ENCODE data around the gene BNIP5. TPM values are rescaled to one million over a fixed set of nuclear protein-coding genes. Genes with fewer than 3 reads are reported as not detected.
"Not testable (repeated sequence)": the region's sequence is repeated elsewhere in the genome, so short reads cannot be mapped to it uniquely, and the experiment has no call there.

Gene BNIP5
- total RNA-seq, 1 experiment from 2014 or later, result not detected

DNA sequence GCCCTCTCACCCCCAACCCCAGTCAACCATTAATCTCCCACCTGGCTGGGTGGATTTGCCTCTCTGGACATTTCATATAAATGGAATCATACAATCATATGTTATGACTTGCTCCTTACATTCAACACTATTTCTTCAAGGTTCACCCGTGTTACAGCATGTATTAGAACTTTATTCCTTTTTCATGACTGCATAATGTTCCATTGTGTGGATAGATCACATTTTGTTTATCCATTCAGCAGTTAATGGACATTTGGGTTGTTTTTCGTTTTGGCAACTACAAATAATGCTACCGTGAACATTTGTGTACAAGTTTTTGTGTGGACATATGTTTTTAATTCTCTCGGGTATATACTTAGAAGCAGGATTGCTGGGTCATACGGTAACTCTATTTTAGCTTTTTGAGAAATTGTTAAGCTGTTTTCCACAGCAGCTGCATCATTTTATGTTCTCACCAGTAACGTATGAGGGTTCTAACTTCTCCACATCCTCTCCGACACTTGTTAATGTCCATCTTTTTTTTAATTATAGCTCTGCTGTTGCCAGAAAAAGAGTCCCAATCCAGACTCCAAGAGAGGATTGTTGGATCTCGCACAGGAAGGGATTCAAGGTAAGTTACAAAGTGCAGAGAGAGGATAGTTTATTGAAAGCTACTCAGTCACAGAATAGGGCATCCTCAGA lies 15.9 kb upstream of the BNIP5 start:
- Histone ChIP-seq H3K4me3 (no peak overlapping the region), H3K9me3 (no peaks in the 10 kb centered on the region)
- no peak for DNase-seq

DNA sequence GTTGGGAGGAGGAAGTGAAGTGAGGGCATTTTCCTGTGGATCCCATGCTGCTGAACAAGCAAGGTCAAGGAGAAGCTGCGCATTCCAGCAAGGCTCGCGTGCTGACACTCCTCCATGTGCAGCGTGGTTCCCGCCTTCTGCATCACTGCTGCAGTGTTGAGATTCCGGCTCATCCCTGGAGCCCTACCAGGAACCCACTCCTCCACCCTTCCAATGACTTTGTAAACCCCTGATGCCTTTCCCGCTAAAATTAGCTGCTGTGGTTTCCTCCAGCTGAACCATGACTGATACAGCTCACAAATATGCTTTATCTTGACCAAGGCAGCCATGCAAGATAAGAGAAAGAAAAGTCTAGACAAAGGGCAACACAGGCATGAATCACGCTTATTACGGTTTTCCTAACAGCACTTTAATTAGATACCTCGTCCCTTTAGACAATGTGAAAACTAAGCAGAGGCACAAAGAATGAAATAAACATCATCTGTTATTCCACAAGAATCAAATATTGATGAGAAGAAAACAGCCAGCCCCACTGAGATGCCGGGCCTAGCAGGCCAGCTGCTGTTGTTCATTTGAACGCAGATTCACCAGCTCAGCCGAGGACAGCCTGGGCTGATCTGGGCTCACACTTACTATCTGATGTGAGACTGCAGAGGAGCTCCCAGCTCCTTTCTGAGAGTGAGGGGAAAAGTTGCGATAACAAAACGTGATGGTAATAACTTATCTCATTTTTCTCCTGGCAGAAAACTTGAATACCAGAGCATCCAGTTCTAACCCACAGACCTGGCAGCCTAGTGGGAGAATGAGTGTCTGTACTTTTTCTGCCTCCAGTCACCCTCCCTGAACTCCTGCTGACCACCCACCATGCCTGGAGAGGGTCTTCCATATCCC lies 14.2 kb upstream of the BNIP5 start:
- DNase-seq, result no peak
- Histone ChIP-seq H3K4me3 (no peak overlapping the region), H3K9me3 (no peaks in the 10 kb centered on the region), H3K36me3 (no peaks in the 10 kb centered on the region), H3K27me3 (no peaks in the 10 kb centered on the region)

More for the DNA sequence above, 15.9 kb upstream of the BNIP5 start:
- Histone ChIP-seq H3K36me3 (no peaks in the 10 kb centered on the region), H3K27me3 (no peaks in the 10 kb centered on the region)

DNA sequence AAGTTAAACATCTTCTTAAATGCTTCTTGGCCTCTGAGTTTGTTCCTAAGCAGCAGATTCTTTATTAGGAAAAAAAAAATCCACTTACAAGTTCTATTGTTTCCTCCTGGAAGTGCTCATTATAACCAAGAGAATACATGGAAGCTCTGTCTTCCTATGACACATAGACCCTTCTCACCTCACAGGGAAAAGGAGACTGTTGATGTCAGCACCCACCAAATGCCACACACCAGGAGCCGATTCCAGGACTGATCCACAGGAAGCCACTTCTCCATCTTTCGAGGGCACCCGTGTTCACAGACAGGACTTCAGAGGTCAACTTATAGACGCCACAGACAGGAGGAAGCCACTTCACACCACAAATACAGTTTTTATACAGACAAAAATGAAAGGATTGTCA lies 13.4 kb upstream of the BNIP5 start:
- H3K36me3 ChIP-seq, result no peaks in the 10 kb centered on the region
- H3K27me3 ChIP-seq, result no peaks in the 10 kb centered on the region
- no peak overlapping the region for H3K4me3 ChIP-seq
- no peaks in the 10 kb centered on the region for H3K9me3 ChIP-seq
- no peak for DNase-seq

- DNase-seq, result no peak
- no peaks in the 10 kb centered on the region for H3K9me3 ChIP-seq
- no peaks in the 10 kb centered on the region for H3K27me3 ChIP-seq
- H3K4me3 ChIP-seq, result no peak overlapping the region
- H3K36me3 ChIP-seq, result no peaks in the 10 kb centered on the region
These were observed 12.6 kb upstream of the BNIP5 start for GRCh38 chr6:36349240-36349639.

DNA sequence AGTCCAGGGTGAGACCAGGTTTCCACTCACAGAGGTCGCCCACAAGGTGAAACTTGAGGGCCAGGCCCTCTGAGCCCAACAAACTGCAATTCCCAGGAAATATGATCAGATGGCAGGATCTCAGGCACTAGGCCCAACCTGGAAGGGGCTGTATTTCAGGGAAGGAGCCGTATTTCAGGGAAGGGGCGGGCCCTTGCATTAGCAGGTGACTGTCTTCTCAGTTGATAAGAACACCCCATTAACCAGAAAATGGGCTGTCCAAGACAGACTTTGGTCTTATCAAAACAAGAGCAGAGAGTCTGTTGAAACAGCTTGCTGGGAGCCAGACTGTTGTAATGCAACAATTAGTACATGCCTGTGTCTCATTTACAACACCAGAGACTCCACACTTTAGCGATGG lies 10.9 kb upstream of the BNIP5 start:
- Histone ChIP-seq H3K36me3 (no peaks in the 10 kb centered on the region), H3K9me3 (no peaks in the 10 kb centered on the region), H3K4me3 (no peak overlapping the region), H3K27me3 (no peaks in the 10 kb centered on the region)
- DNase-seq, result no peak

GRCh38 chr6:36346486-36347273 lies 10.0 kb upstream of the BNIP5 start:
- Histone ChIP-seq H3K36me3 (no peaks in the 10 kb centered on the region), H3K4me3 (no peak overlapping the region), H3K9me3 (no peaks in the 10 kb centered on the region), H3K27me3 (no peaks in the 10 kb centered on the region)
- no peak for DNase-seq

DNA sequence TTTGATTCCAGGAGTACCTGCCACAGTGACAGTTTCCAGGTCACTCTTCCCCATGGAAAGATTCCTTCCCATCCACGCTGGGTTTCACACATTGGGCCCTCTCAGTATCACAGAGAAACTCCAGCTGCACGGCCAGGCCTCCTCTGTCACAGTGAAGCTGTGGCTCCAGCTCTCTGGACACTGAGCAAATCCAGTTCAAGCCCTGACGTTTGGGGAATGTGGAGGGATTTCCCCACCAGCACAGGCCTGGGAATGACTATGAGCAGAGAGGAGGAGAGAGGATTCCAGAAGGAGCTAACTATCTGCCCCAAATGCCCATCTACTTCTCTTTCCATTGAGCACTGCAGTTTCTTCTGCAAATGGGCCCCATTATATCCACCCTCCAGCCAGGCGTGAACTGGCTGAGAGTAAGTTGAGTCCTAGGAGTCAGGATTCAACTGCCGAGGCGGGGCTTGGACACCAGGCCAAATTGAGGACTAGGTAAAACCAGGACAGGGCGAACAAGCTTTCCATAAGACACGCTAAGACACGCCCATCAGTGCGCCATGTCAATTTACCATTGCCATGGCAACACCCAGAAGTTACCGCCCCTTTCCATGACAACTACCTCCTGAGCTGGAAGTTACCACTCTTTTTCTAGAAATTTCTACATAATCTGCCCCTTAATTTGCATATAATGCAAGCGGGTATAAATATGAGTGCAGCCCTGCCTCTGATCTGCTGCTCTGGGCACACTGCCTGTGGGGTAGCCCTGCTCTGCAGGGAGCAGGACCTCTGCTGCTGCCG lies 9.2 kb upstream of the BNIP5 start:
- DNase-seq, result no peak
- H3K4me3 ChIP-seq, result no peak overlapping the region
- H3K27me3 ChIP-seq, result no peaks in the 10 kb centered on the region

GRCh38 chr6:36343109-36343680 lies 6.5 kb upstream of the BNIP5 start:
- Histone ChIP-seq H3K4me3 (no peak overlapping the region), H3K36me3 (no peaks in the 10 kb centered on the region), H3K27me3 (no peaks in the 10 kb centered on the region), H3K9me3 (no peaks in the 10 kb centered on the region)
- DNase-seq, result no peak

More for the DNA sequence above, 9.2 kb upstream of the BNIP5 start:
- Histone ChIP-seq H3K36me3 (no peaks in the 10 kb centered on the region), H3K9me3 (no peaks in the 10 kb centered on the region)

GRCh38 chr6:36340618-36341454 lies 4.1 kb upstream of the BNIP5 start:
- Histone ChIP-seq H3K27me3 (no peaks in the 10 kb centered on the region), H3K9me3 (no peaks in the 10 kb centered on the region), H3K36me3 (no peaks in the 10 kb centered on the region), H3K4me3 (peak overlapping the region; percentile 24; the same call in 1 of the 2 replicates)
- DNase-seq, result peak; percentile 49

DNA sequence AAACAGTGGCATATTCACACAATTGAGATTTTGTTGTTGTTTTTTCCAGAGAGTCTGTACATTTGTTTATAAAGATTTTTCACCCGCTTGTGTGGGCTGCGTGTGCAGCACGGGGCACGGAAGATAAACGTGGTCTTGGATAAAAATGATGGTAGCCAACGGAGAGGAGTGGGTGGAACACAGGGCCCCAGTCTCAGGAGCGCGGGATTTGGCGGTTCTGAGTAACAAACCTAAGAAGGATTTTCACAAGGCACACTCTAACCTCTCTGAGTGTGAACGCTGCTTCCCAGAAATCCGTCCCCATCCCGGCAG lies 3.6 kb upstream of the BNIP5 start:
- Histone ChIP-seq H3K27me3 (no peaks in the 10 kb centered on the region), H3K9me3 (no peaks in the 10 kb centered on the region), H3K4me3 (no peak overlapping the region), H3K36me3 (no peaks in the 10 kb centered on the region)
- DNase-seq, result no peak

DNA sequence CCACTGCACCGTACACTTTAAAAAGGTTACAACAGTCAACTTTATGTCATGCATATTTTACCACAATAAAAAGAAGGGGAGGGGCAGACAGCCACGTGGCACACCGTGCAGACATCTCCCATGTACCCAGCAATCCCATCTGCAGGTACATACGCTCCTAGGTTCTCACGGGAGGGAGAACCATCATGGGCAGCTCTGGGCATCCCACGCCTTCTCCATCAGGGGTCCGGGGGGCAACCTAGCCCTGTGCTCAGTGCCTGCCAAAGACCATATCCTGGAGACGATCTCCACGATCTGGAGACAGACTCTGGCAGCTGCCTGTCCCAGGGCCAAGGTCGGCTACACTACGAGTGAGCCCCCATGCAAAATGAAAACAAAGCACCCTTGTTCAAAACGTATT lies 2.5 kb upstream of the BNIP5 start:
- Histone ChIP-seq H3K4me3 (no peak overlapping the region), H3K27me3 (no peaks in the 10 kb centered on the region), H3K9me3 (no peaks in the 10 kb centered on the region), H3K36me3 (no peaks in the 10 kb centered on the region)
- DNase-seq, result no peak

- not testable (repeated sequence) for DNase-seq, H3K9me3 ChIP-seq, H3K36me3 ChIP-seq, H3K27me3 ChIP-seq, H3K4me3 ChIP-seq
These were observed 1.5 kb upstream of the BNIP5 start for GRCh38 chr6:36338223-36338622.

DNA sequence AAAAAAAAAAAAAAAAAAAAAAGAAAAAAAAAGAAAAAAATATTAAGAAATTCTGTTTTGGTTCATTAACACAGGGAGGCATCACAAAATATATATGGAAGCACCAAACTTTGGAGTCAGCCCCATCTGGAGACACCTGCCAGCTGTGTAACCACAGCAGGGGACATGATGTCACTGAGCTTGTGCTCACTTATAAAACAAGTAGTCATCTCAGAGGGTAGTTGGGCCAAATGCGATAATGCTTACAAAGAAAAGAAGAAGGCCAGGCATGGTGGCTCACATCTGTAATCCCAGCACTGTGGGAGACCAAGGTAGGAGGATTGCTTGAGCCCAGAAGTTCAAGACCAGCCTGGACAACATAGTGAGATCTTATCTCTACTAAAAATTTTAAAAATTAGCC lies 1.1 kb upstream of the BNIP5 start:
- Histone ChIP-seq H3K9me3 (no peaks in the 10 kb centered on the region), H3K4me3 (no peak overlapping the region), H3K27me3 (no peaks in the 10 kb centered on the region), H3K36me3 (no peaks in the 10 kb centered on the region)
- DNase-seq, result peak; percentile 19

GRCh38 chr6:36336208-36336710 lies 429 bp downstream of the BNIP5 start:
- H3K4me3 ChIP-seq, result no peak overlapping the region
- no peaks in the 10 kb centered on the region for H3K27me3 ChIP-seq
- H3K9me3 ChIP-seq, result no peaks in the 10 kb centered on the region
- no peaks in the 10 kb centered on the region for H3K36me3 ChIP-seq
- no peak for DNase-seq

DNA sequence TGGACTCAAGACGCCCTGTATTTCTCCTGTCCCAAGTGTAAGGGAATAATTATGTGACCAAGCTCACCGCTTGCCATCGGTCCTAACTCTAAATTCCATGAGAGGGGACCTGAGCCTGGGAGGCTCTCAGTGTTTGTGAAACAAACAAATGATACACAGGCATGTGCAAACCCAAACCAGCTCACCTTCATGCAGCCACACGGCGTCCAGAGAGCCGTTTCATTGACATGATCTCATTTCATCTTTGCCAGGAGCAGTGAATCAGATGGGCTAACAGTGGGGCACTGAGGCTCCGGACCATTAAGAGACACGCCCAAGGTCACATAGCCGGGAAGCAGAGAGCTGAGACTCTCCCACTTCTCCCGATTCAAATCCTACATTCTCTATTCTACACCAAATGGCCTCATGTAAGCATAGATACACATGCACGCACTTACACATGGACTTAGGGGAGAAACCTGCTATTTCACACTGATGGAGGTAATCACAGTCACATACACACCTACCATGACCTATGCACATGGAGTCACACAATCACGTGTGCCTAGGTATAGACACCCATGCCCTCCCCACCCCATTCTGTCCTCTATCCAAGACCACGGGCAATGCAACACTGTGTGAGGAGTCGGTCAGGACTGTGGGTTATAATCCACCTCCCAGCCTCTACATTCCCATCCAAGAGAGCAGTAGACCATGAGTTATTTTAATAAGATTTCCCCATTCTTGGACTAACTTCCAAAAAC lies 1.1 kb downstream of the BNIP5 start:
- Histone ChIP-seq H3K27me3 (no peaks in the 10 kb centered on the region), H3K4me3 (no peak overlapping the region)

More for the DNA sequence above, 1.1 kb downstream of the BNIP5 start:
- no peak for DNase-seq
- H3K9me3 ChIP-seq, result no peaks in the 10 kb centered on the region
- no peaks in the 10 kb centered on the region for H3K36me3 ChIP-seq

All from MG63 (cell line).